ENCODE measurements around the gene DYNC2H1. TPM values are rescaled to one million over a fixed set of nuclear protein-coding genes. Genes with fewer than 3 reads are reported as not detected.

Gene DYNC2H1
- total RNA-seq, 1 experiment from 2014 or later: 12.4 TPM

DNA sequence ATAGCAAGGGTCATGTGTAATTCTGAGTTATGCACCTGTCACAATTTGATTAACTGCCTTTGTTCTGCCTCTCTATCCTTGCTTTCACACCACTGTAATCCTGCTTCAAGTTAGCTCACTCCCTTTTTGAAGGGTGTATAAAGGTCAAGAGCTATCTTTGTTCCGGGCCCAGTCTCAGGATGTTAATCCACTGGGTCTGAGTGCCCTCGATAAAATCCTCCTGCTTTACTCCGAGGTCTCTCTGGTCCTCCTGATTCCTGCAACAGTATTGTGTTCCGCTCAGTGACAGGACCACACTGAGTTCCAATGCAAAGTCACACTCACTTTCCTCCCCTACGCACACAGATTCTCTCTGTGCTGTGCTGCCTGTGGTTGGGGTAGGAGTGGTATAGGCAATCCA lies 186.5 kb downstream of the DYNC2H1 start:
- TF ChIP-seq, protein P1, sequence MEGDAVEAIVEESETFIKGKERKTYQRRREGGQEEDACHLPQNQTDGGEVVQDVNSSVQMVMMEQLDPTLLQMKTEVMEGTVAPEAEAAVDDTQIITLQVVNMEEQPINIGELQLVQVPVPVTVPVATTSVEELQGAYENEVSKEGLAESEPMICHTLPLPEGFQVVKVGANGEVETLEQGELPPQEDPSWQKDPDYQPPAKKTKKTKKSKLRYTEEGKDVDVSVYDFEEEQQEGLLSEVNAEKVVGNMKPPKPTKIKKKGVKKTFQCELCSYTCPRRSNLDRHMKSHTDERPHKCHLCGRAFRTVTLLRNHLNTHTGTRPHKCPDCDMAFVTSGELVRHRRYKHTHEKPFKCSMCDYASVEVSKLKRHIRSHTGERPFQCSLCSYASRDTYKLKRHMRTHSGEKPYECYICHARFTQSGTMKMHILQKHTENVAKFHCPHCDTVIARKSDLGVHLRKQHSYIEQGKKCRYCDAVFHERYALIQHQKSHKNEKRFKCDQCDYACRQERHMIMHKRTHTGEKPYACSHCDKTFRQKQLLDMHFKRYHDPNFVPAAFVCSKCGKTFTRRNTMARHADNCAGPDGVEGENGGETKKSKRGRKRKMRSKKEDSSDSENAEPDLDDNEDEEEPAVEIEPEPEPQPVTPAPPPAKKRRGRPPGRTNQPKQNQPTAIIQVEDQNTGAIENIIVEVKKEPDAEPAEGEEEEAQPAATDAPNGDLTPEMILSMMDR (IDR thresholded peaks at IDR 0.05): no peak
- no peak for TF ChIP-seq TCF7L2 (IDR thresholded peaks at IDR 0.05; ENCODE audit: low read depth, low read length)
- no peak for TF ChIP-seq SIN3A (IDR thresholded peaks at IDR 0.05; ENCODE audit: borderline replicate concordance, insufficient read depth, low read depth, low read length)
- TF ChIP-seq, protein P2, sequence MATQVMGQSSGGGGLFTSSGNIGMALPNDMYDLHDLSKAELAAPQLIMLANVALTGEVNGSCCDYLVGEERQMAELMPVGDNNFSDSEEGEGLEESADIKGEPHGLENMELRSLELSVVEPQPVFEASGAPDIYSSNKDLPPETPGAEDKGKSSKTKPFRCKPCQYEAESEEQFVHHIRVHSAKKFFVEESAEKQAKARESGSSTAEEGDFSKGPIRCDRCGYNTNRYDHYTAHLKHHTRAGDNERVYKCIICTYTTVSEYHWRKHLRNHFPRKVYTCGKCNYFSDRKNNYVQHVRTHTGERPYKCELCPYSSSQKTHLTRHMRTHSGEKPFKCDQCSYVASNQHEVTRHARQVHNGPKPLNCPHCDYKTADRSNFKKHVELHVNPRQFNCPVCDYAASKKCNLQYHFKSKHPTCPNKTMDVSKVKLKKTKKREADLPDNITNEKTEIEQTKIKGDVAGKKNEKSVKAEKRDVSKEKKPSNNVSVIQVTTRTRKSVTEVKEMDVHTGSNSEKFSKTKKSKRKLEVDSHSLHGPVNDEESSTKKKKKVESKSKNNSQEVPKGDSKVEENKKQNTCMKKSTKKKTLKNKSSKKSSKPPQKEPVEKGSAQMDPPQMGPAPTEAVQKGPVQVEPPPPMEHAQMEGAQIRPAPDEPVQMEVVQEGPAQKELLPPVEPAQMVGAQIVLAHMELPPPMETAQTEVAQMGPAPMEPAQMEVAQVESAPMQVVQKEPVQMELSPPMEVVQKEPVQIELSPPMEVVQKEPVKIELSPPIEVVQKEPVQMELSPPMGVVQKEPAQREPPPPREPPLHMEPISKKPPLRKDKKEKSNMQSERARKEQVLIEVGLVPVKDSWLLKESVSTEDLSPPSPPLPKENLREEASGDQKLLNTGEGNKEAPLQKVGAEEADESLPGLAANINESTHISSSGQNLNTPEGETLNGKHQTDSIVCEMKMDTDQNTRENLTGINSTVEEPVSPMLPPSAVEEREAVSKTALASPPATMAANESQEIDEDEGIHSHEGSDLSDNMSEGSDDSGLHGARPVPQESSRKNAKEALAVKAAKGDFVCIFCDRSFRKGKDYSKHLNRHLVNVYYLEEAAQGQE (IDR thresholded peaks at IDR 0.05; ENCODE audit: insufficient read depth in 1 of 2, low read depth in 2 of 2, low read length in 1 of 2): no peak
- TF ChIP-seq POLR2AphosphoS5 (IDR thresholded peaks at IDR 0.05; ENCODE audit: low read depth, low read length): no peak
- no peak overlapping the region for H3K27ac ChIP-seq (ENCODE audit: low read length)
- no TSS peak for BruUV-seq (replicated peaks)
- DNase-seq (ENCODE audit: low read depth, low spot score) (no peak), ATAC-seq (no peak)
- ChIA-PET POLR2A (no interaction called here), CTCF (no interaction called here)
- in situ Hi-C loops (cut with HindIII; ENCODE audit: low pct_unique_long_range_greater_than_20kb, low sequenced_read_pairs): no loop called here
- peaks cover 46% of the 10 kb centered on the region for H3K9me3 ChIP-seq (ENCODE audit: control insufficient read depth, insufficient read depth, low read depth, low read length)
- H3K36me3 ChIP-seq (ENCODE audit: control insufficient read depth, insufficient read depth, low read length): no peaks in the 10 kb centered on the region
- H3K4me1 ChIP-seq (ENCODE audit: control insufficient read depth, insufficient read depth, low read length): no peaks in the 10 kb centered on the region
- no peaks in the 10 kb centered on the region for H3K27me3 ChIP-seq (ENCODE audit: control insufficient read depth, insufficient read depth, low read length)
- intact Hi-C loops (cut with micrococcal nuclease; ENCODE audit: unreplicated experiment): no loop called here
- no peak overlapping the region for H3K4me3 ChIP-seq (ENCODE audit: low read depth in 2 of 2, low read length in 2 of 2)

DNA sequence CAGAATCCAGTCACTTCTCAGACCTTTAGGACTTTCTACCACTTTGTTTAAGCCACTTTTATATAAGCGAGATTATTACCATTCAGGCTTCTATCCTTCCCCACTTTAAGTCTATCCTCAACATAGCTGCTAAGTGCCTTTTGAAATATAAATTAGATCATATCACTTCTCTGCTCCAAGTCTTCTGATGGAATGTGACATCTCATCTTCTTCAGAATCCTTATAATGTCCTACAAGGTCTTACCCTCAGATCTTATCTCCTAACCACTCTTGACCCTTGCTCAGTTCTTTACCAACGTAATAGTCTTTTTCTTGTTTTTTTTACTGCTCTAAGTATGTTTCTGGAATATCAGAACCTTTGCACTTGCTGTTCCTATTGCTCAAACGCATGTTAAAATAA lies 188.7 kb downstream of the DYNC2H1 start:
- no peak overlapping the region for H3K27ac ChIP-seq (ENCODE audit: low read length)
- CTCF ChIA-PET: no interaction called here
- TF ChIP-seq SIN3A (IDR thresholded peaks at IDR 0.05; ENCODE audit: borderline replicate concordance, insufficient read depth, low read depth, low read length): no peak
- TF ChIP-seq, protein P2 (IDR thresholded peaks at IDR 0.05; ENCODE audit: insufficient read depth in 1 of 2, low read depth in 2 of 2, low read length in 1 of 2): no peak
- TF ChIP-seq TCF7L2 (IDR thresholded peaks at IDR 0.05; ENCODE audit: low read depth, low read length): no peak
- TF ChIP-seq POLR2AphosphoS5 (IDR thresholded peaks at IDR 0.05; ENCODE audit: low read depth, low read length): no peak
- no peak for DNase-seq (ENCODE audit: low read depth, low spot score)
- POLR2A ChIA-PET: no interaction called here
- H3K4me3 ChIP-seq (ENCODE audit: low read depth in 2 of 2, low read length in 2 of 2): no peak overlapping the region
- H3K4me1 ChIP-seq (ENCODE audit: control insufficient read depth, insufficient read depth, low read length): no peaks in the 10 kb centered on the region
- no peaks in the 10 kb centered on the region for H3K36me3 ChIP-seq (ENCODE audit: control insufficient read depth, insufficient read depth, low read length)
- intact Hi-C loops (cut with micrococcal nuclease; ENCODE audit: unreplicated experiment) (no loop called here), in situ Hi-C loops (cut with HindIII; ENCODE audit: low pct_unique_long_range_greater_than_20kb, low sequenced_read_pairs) (no loop called here)
- BruUV-seq (replicated peaks): no TSS peak
- H3K27me3 ChIP-seq (ENCODE audit: control insufficient read depth, insufficient read depth, low read length): no peaks in the 10 kb centered on the region
- no peak for ATAC-seq
- H3K9me3 ChIP-seq (ENCODE audit: control insufficient read depth, insufficient read depth, low read depth, low read length): peaks cover 45% of the 10 kb centered on the region

Data from Panc1 (cell line).